PFSK-1 (cell line): ENCODE data around the gene TMC6.

Experiments
- FOXP2 ChIP-seq: optimal IDR thresholded peaks from 2 replicates; pipeline ENCODE3; 2011; ENCODE audit warnings: borderline replicate concordance, control low read depth, inconsistent platforms; ENCODE audit not compliant: insufficient read depth; ENCODE audit errors: extremely low read length, extremely low read depth
- POLR2AphosphoS5 ChIP-seq: IDR thresholded peaks from 2 replicates; pipeline ENCODE4 v1.6.1; 2012; ENCODE audit warnings: low read depth, mild to moderate bottlenecking, control low read depth, low read length, moderate library complexity
- REST ChIP-seq, 2 experiments: IDR thresholded peaks; 2 replicates each; pipeline versions ENCODE4 v1.6.1 to v1.8.0; 2011 to 2012; ENCODE audit warnings: low read depth in 2 of 2, low read length in 2 of 2, control low read depth in 1 of 2, inconsistent platforms in 1 of 2, mild to moderate bottlenecking in 1 of 2, moderate library complexity in 1 of 2; ENCODE audit not compliant: insufficient read depth in 1 of 2
- SIN3A ChIP-seq: IDR thresholded peaks from 2 replicates; pipeline ENCODE4 v1.6.1; 2012; ENCODE audit warnings: mild to moderate bottlenecking, low read length, moderate library complexity, borderline replicate concordance; ENCODE audit not compliant: insufficient read depth
- TAF1 ChIP-seq: IDR thresholded peaks from 2 replicates; pipeline ENCODE4 v1.6.1; 2012; ENCODE audit warnings: low read length, control low read depth, borderline replicate concordance; ENCODE audit not compliant: insufficient read depth

Gene TMC6

GRCh38 chr17:78123258-78123929, 5.2 kb downstream of the TMC6 start:
- TF ChIP-seq REST (IDR thresholded peaks at IDR 0.05; ENCODE audit: insufficient read depth in 1 of 2, low read depth in 2 of 2, low read length in 2 of 2), result no peak
- no peak for TF ChIP-seq POLR2AphosphoS5
- TF ChIP-seq SIN3A, result no peak
- no peak for TF ChIP-seq TAF1
- TF ChIP-seq FOXP2, result no peak

GRCh38 chr17:78122931-78123249, 5.7 kb downstream of the TMC6 start:
- TF ChIP-seq TAF1 (no peak), REST (IDR thresholded peaks at IDR 0.05; ENCODE audit: insufficient read depth in 1 of 2, low read depth in 2 of 2, low read length in 2 of 2) (no peak), POLR2AphosphoS5 (no peak), FOXP2 (no peak), SIN3A (no peak)

GRCh38 chr17:78122216-78122930, 6.2 kb downstream of the TMC6 start:
- no peak for TF ChIP-seq REST (IDR thresholded peaks at IDR 0.05; ENCODE audit: insufficient read depth in 1 of 2, low read depth in 2 of 2, low read length in 2 of 2)
- no peak for TF ChIP-seq TAF1
- TF ChIP-seq FOXP2, result no peak
- TF ChIP-seq SIN3A, result no peak
- no peak for TF ChIP-seq POLR2AphosphoS5

- no peak for TF ChIP-seq TAF1
- no peak for TF ChIP-seq REST (IDR thresholded peaks at IDR 0.05; ENCODE audit: insufficient read depth in 1 of 2, low read depth in 2 of 2, low read length in 2 of 2)
- no peak for TF ChIP-seq SIN3A
- no peak for TF ChIP-seq POLR2AphosphoS5
- no peak for TF ChIP-seq FOXP2
These were observed 6.7 kb downstream of the TMC6 start for GRCh38 chr17:78121801-78122215.

GRCh38 chr17:78120971-78121800, 7.4 kb downstream of the TMC6 start:
- TF ChIP-seq POLR2AphosphoS5, result no peak
- TF ChIP-seq SIN3A, result no peak
- TF ChIP-seq REST (IDR thresholded peaks at IDR 0.05; ENCODE audit: insufficient read depth in 1 of 2, low read depth in 2 of 2, low read length in 2 of 2), result no peak
- TF ChIP-seq TAF1, result no peak
- TF ChIP-seq FOXP2, result no peak
